OCI-M2 (cell line): ENCODE data around the gene PGF.
"Not testable (repeated sequence)": the region's sequence is repeated elsewhere in the genome, so short reads cannot be mapped to it uniquely, and the experiment has no call there.

Experiments used
- DNase-seq: peaks from one replicate; lab custom pipeline; 2025; ENCODE audit not compliant: unreplicated experiment; lab: John Stamatoyannopoulos, UW

Gene PGF

GRCh38 chr14:74955229-74956026 is at the start of gene PGF:
Gene PGF (minus strand): TSS chr14:74955597. CDS start chr14:74955242, 355 bp downstream.
- no peak for DNase-seq

DNA sequence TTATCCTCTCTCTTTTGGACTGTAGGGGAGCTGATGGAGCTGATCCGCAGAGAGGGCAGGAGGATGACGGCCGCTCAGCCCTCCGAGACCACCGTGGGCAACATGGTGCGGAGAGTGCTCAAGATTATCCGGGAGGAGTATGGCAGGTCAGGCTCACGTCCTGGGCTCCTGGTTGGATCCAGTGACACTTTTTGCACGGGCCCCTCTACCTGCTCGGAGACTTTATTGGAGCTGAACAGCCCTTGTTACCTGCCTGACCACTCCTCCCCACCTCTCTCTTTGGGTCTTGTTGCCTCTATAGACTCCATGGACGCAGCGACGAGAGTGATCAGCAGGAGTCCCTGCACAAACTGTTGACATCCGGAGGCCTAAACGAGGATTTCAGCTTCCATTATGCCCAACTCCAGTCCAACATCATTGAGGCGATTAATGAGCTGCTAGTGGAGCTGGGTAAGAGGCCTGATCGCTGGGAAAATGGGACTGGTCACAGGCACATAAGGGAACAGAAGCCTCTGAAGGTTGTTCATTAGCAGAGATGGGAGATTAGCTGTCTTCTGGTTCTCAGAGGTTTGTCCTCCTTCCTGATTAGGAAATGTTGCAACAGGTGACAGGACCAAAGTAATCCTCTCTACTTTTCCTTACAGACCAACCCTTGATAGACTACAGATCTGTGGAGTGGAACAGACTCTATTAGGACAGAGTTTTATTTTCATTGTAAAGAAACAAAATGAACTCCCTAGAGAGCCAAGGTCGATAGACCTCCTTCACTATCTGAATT is 48.0 kb upstream of the PGF start:
- no peak for DNase-seq

GRCh38 chr14:75002392-75003249 is 47.2 kb upstream of the PGF start, which contains the start of gene EIF2B2:
Gene EIF2B2 (plus strand): TSS chr14:75002921. CDS start chr14:75002991, 70 bp downstream.
- peak; percentile 97 for DNase-seq

- DNase-seq = no peak
Observed at GRCh38 chr14:75001899-75002298, 46.5 kb upstream of the PGF start.

GRCh38 chr14:75001261-75001660 is 45.9 kb upstream of the PGF start:
- no peak for DNase-seq

GRCh38 chr14:74995781-74996180 is 40.4 kb upstream of the PGF start:
- DNase-seq = not testable (repeated sequence)

- DNase-seq = not testable (repeated sequence)
Observed at GRCh38 chr14:74994182-74994581, 38.8 kb upstream of the PGF start.

DNA sequence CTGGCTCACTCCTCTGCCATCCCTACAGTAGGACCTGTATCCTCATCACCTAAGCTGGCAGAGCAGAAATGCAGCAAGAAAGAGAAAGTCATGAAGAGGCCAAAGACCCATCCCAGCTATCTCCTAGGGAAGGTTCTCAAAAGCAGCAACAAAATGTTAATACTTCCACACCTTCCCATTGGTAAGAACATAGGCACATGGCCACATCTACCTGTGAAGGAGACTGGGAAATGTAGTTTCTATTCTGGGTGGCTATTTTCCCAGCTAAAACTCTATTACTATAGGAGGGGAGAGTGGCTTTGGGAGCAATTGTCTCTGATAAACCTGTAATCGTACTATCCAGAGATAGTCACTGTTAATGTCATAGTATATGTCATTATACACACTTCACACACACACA is 33.6 kb upstream of the PGF start:
- DNase-seq = no peak

DNA sequence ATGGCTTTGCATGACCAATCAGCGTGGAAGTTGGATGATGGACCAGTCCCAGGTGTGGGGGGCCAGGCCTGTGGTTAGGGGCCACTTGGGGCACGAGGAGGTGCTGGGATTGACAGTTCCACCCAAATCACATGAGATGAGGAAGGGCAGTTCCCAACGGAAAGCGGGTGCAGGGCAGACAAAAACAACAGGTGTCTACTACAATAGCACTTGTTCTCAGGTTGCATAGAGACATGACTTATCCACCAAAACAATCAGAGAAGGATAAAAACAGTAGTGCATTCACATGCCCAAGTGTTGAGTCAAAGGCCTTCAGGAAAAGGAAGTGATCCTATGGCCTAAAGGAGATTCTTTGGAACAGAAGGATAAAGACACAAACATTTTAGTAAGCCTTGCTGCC is 32.7 kb upstream of the PGF start:
- no peak for DNase-seq

GRCh38 chr14:74985806-74986205 is 30.4 kb upstream of the PGF start:
- no peak for DNase-seq

DNA sequence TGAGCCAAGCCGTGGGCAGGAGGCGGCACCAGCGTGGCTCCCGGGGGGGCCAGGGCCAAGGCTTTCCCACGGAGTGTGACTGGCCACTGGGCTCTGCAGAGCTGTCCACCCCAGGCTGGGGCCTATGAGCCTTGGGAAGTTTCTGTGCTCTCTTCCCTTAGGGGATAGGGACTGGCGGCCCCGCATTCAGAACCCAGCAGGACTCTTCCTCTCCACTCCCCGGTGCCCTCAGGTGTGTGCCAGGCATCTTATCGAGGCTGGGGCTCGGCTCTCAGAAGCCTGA is 29.6 kb upstream of the PGF start:
- no peak for DNase-seq

- no peak for DNase-seq
Observed at GRCh38 chr14:74984236-74985027, 29.0 kb upstream of the PGF start.

GRCh38 chr14:74983343-74983742 is 27.9 kb upstream of the PGF start:
- no peak for DNase-seq

- DNase-seq = no peak
Observed at GRCh38 chr14:74982661-74983060, 27.3 kb upstream of the PGF start.

DNA sequence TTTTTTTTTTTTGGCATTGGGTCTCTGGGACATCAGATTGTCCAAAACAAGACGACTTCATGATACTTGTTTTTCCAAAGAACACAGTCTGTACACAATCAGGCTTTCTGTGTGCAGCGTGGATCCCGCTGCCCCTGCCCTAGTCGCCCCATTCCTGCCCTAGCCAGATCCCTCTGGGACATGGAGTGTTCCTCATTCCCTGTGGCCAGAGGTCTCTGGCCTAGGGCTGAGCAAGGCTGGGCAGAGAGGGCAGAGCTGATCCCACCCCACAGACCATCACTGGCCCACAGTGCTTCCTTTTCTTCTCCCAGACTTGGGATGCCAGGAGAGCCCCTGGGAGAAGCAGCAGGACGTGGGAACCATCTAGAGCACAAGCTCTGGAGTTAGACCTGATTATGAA is 26.4 kb upstream of the PGF start:
- DNase-seq = no peak

- no peak for DNase-seq
Observed at GRCh38 chr14:74981462-74981782, 26.0 kb upstream of the PGF start.

GRCh38 chr14:74980731-74981461 is 25.5 kb upstream of the PGF start:
- DNase-seq = no peak

DNA sequence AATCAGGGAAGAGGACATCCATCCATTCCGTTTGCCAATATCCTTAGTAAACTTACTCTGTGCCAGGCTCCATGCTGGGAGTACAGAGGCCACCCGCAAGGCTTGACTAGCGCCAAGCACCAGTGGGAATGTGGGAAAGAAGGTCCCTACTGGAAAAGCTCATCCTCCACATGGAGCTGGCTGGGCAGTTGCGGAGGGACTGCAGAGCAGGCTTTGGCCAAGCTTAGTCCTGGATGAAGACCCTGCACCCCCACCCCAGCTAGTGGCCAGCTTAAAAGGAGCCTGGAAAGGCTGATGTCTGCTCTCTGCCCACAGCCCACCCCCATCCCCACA is 25.0 kb upstream of the PGF start:
- no peak for DNase-seq

- no peak for DNase-seq
Observed at GRCh38 chr14:74979442-74980397, 24.3 kb upstream of the PGF start.
